H9 (cell line): ENCODE data around the gene DAPK1. TPM values are rescaled to one million over a fixed set of nuclear protein-coding genes. Genes with fewer than 3 reads are reported as not detected.

Experiments used
- DNase-seq: peaks from one replicate; pipeline ENCODE4 v3.0.0-alpha.2; 2017
- H2AFZ ChIP-seq: one replicate; pipeline ENCODE4 v1.6.1; 2013; ENCODE audit warnings: mild to moderate bottlenecking, low read length, control low read depth, moderate library complexity
- H2AK5ac ChIP-seq: 2 replicates; pipeline ENCODE4 v1.6.1; 2013; ENCODE audit warnings: low read length, control low read depth, mixed read lengths; ENCODE audit not compliant: insufficient read length
- H2BK120ac ChIP-seq: one replicate; pipeline ENCODE4 v1.6.1; 2013; ENCODE audit warnings: low read depth, mild to moderate bottlenecking, low read length, control low read depth, inconsistent platforms; ENCODE audit not compliant: poor library complexity, severe bottlenecking
- H2BK12ac ChIP-seq: 2 replicates; pipeline ENCODE4 v1.6.1; 2013; ENCODE audit warnings: low read length, control low read depth, mixed read lengths, low read depth; ENCODE audit not compliant: insufficient read length
- H2BK15ac ChIP-seq: 2 replicates; pipeline ENCODE4 v1.6.1; 2013; ENCODE audit warnings: low read depth, low read length, control low read depth
- H2BK20ac ChIP-seq: one replicate; pipeline ENCODE4 v1.6.1; 2013; ENCODE audit warnings: low read depth, mild to moderate bottlenecking, low read length, control low read depth, inconsistent platforms; ENCODE audit not compliant: poor library complexity, severe bottlenecking
- H2BK5ac ChIP-seq: 2 replicates; pipeline ENCODE4 v1.6.1; 2013; ENCODE audit warnings: low read length, control low read depth, mixed read lengths; ENCODE audit not compliant: insufficient read length
- H3K14ac ChIP-seq: 2 replicates; pipeline ENCODE4 v1.6.1; 2013; ENCODE audit warnings: low read length, control low read depth; ENCODE audit not compliant: insufficient read depth
- H3K18ac ChIP-seq: 2 replicates; pipeline ENCODE4 v1.6.1; 2013; ENCODE audit warnings: low read depth, mild to moderate bottlenecking, mixed read lengths, low read length, control low read depth; ENCODE audit not compliant: insufficient read length
- H3K23ac ChIP-seq: 2 replicates; pipeline ENCODE4 v1.6.1; 2013; ENCODE audit warnings: low read length, control low read depth, mixed read lengths, low read depth; ENCODE audit not compliant: insufficient read length
- H3K23me2 ChIP-seq: 2 replicates; pipeline ENCODE4 v1.6.1; 2013; ENCODE audit warnings: low read depth, mild to moderate bottlenecking, mixed read lengths, low read length, control low read depth; ENCODE audit not compliant: insufficient read length, poor library complexity, severe bottlenecking
- H3K27ac ChIP-seq: 2 replicates; pipeline ENCODE4 v1.5.1; 2013; ENCODE audit warnings: low read length, control low read depth, mixed read lengths, low read depth; ENCODE audit not compliant: insufficient read length
- H3K27me3 ChIP-seq: 2 replicates; pipeline ENCODE4 v1.6.1; 2013; ENCODE audit warnings: low read length, control low read depth, inconsistent platforms; ENCODE audit not compliant: insufficient read depth
- H3K4ac ChIP-seq: 2 replicates; pipeline ENCODE4 v1.6.1; 2013; ENCODE audit warnings: low read depth, mild to moderate bottlenecking, control low read depth, inconsistent platforms, low read length, moderate library complexity
- H3K4me1 ChIP-seq: 2 replicates; pipeline ENCODE4 v1.6.1; 2013; ENCODE audit warnings: low read length, control low read depth, inconsistent platforms; ENCODE audit not compliant: insufficient read depth
- H3K4me2 ChIP-seq: 2 replicates; pipeline ENCODE4 v1.6.1; 2013; ENCODE audit warnings: low read length, control low read depth, mixed read lengths; ENCODE audit not compliant: insufficient read length, insufficient read depth
- H3K56ac ChIP-seq: 2 replicates; pipeline ENCODE4 v1.6.1; 2013; ENCODE audit warnings: low read depth, mild to moderate bottlenecking, mixed read lengths, low read length, control low read depth; ENCODE audit not compliant: insufficient read length
- H3K79me1 ChIP-seq: 2 replicates; pipeline ENCODE4 v1.6.1; 2013; ENCODE audit warnings: low read depth, mild to moderate bottlenecking, moderate library complexity, low read length, control low read depth, inconsistent platforms; ENCODE audit not compliant: insufficient read depth, poor library complexity, severe bottlenecking
- H3K79me2 ChIP-seq: 2 replicates; pipeline ENCODE4 v1.6.1; 2013; ENCODE audit warnings: low read length, control low read depth, inconsistent platforms; ENCODE audit not compliant: insufficient read depth
- H3K9ac ChIP-seq: 2 replicates; pipeline ENCODE4 v1.6.1; 2013; ENCODE audit warnings: low read length, control low read depth, mixed read lengths; ENCODE audit not compliant: insufficient read length; ENCODE audit errors: extremely low read depth
- H3K9me3 ChIP-seq: one replicate; pipeline ENCODE4 v1.6.1; 2013; ENCODE audit warnings: low read depth, low read length, inconsistent platforms; ENCODE audit not compliant: control insufficient read depth
- H3T11ph ChIP-seq: one replicate; pipeline ENCODE4 v1.6.1; 2013; ENCODE audit warnings: mild to moderate bottlenecking, low read length, control low read depth, inconsistent platforms
- H4K20me1 ChIP-seq: one replicate; pipeline ENCODE4 v1.6.1; 2013; ENCODE audit not compliant: control insufficient read depth, insufficient read length, insufficient read depth
- H4K5ac ChIP-seq: 2 replicates; pipeline ENCODE4 v1.6.1; 2013; ENCODE audit warnings: low read depth, mild to moderate bottlenecking, mixed read lengths, low read length, control low read depth; ENCODE audit not compliant: insufficient read length
- H4K8ac ChIP-seq: replicated peaks from 2 replicates; pipeline ENCODE4 v1.6.1; 2013; ENCODE audit warnings: low read length, control low read depth, mixed read lengths, low read depth; ENCODE audit not compliant: insufficient read length
- H4K91ac ChIP-seq: 2 replicates; pipeline ENCODE4 v1.6.1; 2013; ENCODE audit warnings: low read depth, mild to moderate bottlenecking, moderate library complexity, mixed read lengths, low read length, control low read depth; ENCODE audit not compliant: insufficient read length
- H3K27ac Mint-ChIP-seq, 3 experiments: 2 replicates in 2 of 3; 3 replicates in 1 of 3; pipeline ENCODE4 v1.8.0; 2020 to 2021; ENCODE audit warnings: mixed read lengths in 3 of 3, mild to moderate bottlenecking in 1 of 3, moderate library complexity in 1 of 3
- H3K27me3 Mint-ChIP-seq: 2 replicates; pipeline ENCODE4 v1.8.0; 2021; ENCODE audit warnings: low read depth, mild to moderate bottlenecking, moderate library complexity, mixed read lengths
- H3K36me3 Mint-ChIP-seq, 3 experiments: 2 replicates in 2 of 3; 3 replicates in 1 of 3; pipeline ENCODE4 v1.8.0; 2020 to 2021; ENCODE audit warnings: low read depth in 3 of 3, mixed read lengths in 3 of 3; ENCODE audit not compliant: insufficient read depth in 1 of 3
- H3K4me1 Mint-ChIP-seq, 2 experiments: 2 replicates each; pipeline ENCODE4 v1.8.0; 2020; ENCODE audit warnings: mixed read lengths in 2 of 2
- H3K4me3 Mint-ChIP-seq, 2 experiments: 2 replicates in 1 of 2; 3 replicates in 1 of 2; pipeline ENCODE4 v1.8.0; 2020 to 2021; ENCODE audit warnings: mild to moderate bottlenecking in 2 of 2, mixed read lengths in 2 of 2, moderate library complexity in 1 of 2
- H3K9me3 Mint-ChIP-seq, 2 experiments: 2 replicates in 1 of 2; 3 replicates in 1 of 2; pipeline ENCODE4 v1.8.0; 2020; ENCODE audit warnings: mild to moderate bottlenecking in 2 of 2, mixed read lengths in 2 of 2, moderate library complexity in 1 of 2
- WGBS: extraction: QIAGEN DNeasy Blood & Tissue Kit; methylation state at CpG from one replicate; pipeline ENCODE4 v1.1.7; 2013; ENCODE audit warnings: missing lambda C conversion rate, low lambda C conversion rate, mixed read lengths; ENCODE audit not compliant: insufficient read length; ENCODE audit errors: extremely low coverage; 5-methylcytosine and 5-hydroxymethylcytosine counted together
- total RNA-seq: library from RNA; stranded (reverse); gene quantifications from 2 replicates; pipeline ENCODE4 v1.2.1, GENCODE V29; 2021
- TF ChIP-seq, protein P1 (sequence below): fragments of 200-600 bp; sonication (generic); conservative IDR thresholded peaks from 3 replicates; pipeline ENCODE4 v1.8.0; 2021; ENCODE audit warnings: antibody characterized with exemption, mild to moderate bottlenecking

Gene DAPK1
- total RNA-seq, 1 experiment from 2014 or later, result 79.4 TPM

DNA sequence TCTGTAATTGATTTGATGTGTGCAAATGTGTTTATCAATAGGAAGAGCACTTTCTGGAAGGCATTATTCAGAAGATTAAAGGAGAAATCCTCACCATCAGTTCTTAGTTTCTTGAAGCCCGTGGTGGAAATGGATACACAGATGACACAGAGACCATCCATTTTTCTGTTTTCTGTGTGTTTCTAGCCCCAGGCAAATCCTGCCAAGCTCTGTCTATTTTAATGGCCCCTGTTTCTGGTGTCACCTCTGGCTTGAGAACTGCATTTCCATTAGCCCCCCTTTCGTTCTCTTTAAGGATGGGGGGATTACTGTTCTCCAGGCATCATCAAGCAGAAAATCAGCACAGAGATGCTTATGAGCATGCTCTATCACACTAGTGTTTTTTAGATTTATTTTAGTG, 37.3 kb downstream of the DAPK1 start:
- Histone ChIP-seq H2BK120ac (no peak overlapping the region), H3K4me1 (peaks cover 13% of the 10 kb centered on the region; the same call in 1 of the 2 replicates), H3K14ac (no peak overlapping the region), H3K79me2 (peaks cover 8% of the 10 kb centered on the region; the same call in 1 of the 2 replicates), H3K4me2 (no peak overlapping the region), H3T11ph (no peak overlapping the region), H4K8ac (no peak overlapping the region), H3K27ac (no peak overlapping the region), H3K23me2 (no peaks in the 10 kb centered on the region), H3K9ac (no peak overlapping the region), H3K56ac (no peak overlapping the region), H2BK12ac (no peak overlapping the region), H2AK5ac (no peak overlapping the region), H4K91ac (no peak overlapping the region), H4K5ac (no peak overlapping the region), H3K27me3 (no peaks in the 10 kb centered on the region), H3K79me1 (peaks cover 4% of the 10 kb centered on the region), H4K20me1 (no peaks in the 10 kb centered on the region), H3K4ac (no peak overlapping the region), H3K23ac (no peak overlapping the region), H3K9me3 (no peaks in the 10 kb centered on the region), H2BK15ac (no peak overlapping the region), H2AFZ (no peak overlapping the region), H2BK20ac (no peak overlapping the region), H3K18ac (no peak overlapping the region), H2BK5ac (no peak overlapping the region)
- TF ChIP-seq, protein P1, sequence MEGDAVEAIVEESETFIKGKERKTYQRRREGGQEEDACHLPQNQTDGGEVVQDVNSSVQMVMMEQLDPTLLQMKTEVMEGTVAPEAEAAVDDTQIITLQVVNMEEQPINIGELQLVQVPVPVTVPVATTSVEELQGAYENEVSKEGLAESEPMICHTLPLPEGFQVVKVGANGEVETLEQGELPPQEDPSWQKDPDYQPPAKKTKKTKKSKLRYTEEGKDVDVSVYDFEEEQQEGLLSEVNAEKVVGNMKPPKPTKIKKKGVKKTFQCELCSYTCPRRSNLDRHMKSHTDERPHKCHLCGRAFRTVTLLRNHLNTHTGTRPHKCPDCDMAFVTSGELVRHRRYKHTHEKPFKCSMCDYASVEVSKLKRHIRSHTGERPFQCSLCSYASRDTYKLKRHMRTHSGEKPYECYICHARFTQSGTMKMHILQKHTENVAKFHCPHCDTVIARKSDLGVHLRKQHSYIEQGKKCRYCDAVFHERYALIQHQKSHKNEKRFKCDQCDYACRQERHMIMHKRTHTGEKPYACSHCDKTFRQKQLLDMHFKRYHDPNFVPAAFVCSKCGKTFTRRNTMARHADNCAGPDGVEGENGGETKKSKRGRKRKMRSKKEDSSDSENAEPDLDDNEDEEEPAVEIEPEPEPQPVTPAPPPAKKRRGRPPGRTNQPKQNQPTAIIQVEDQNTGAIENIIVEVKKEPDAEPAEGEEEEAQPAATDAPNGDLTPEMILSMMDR, result no peak
- Mint-ChIP-seq H3K27me3 (no peaks in the 10 kb centered on the region), H3K4me1 (peaks cover 26 to 42% of the 10 kb centered on the region in 2 experiments), H3K4me3 (no peak overlapping the region), H3K36me3 (peaks cover 0 to 5% (median 4%) of the 10 kb centered on the region in 3 experiments; a peak in 5 of 7 replicates), H3K9me3 (no peaks in the 10 kb centered on the region), H3K27ac (peak overlapping the region in 2 of 3 experiments; percentile 21 to 80; a peak in 2 of 7 replicates)
- no peak for DNase-seq
- no CpG with 5 or more reads among the region's 2 CpGs for WGBS
